ENCODE results near the gene CBX3.

DNA sequence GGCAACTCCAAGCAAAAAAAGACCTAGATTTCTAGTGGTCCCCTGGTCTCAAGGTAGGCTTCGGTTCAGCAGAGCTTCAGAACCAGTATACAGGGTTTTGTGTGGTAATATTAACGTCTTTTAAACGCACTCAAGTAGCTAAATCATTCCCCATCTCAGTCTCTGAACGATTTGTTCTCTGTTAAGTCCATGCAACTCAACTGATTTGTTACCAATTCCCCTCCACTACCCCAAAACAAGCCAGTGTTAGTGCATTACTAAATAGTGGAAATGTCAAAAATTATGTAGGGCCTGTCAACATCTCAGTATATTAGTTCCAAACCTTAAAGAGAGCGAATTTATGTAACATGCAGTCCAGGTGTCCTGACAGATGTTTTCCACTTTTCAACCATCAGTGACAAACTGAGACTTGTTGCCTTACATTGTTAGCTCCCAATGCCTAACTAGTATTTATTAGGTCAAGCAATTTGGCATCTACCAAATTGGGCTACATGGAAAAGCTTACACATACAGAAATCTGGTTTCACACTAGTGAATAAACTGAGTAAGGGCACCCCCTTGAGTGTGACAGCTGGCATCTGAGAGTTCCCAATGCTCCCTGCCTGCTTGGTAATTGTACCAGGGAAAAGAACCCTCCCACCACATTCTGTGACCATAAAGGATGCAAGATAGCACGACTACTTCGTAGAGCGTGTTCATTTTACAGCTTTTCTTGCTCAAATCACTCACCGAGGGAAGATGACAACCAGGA lies 13.2 kb upstream of the CBX3 start:
- TF ChIP-seq, protein P1, sequence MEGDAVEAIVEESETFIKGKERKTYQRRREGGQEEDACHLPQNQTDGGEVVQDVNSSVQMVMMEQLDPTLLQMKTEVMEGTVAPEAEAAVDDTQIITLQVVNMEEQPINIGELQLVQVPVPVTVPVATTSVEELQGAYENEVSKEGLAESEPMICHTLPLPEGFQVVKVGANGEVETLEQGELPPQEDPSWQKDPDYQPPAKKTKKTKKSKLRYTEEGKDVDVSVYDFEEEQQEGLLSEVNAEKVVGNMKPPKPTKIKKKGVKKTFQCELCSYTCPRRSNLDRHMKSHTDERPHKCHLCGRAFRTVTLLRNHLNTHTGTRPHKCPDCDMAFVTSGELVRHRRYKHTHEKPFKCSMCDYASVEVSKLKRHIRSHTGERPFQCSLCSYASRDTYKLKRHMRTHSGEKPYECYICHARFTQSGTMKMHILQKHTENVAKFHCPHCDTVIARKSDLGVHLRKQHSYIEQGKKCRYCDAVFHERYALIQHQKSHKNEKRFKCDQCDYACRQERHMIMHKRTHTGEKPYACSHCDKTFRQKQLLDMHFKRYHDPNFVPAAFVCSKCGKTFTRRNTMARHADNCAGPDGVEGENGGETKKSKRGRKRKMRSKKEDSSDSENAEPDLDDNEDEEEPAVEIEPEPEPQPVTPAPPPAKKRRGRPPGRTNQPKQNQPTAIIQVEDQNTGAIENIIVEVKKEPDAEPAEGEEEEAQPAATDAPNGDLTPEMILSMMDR (IDR thresholded peaks at IDR 0.05): no peak
- TF ChIP-seq POLR2A (IDR thresholded peaks at IDR 0.05): no peak
